ENCODE data around the gene IFNA13.
A peak's percentile ranks its signal among the peaks of the same experiment; 100 is the strongest.

The IFNA13 gene

GRCh38 chr9:21348430-21348970, 19.4 kb downstream of the IFNA13 start:
- TF ChIP-seq POLR2A (IDR thresholded peaks at IDR 0.05; ENCODE audit: low read depth, low read length) (no peak), TAF1 (IDR thresholded peaks at IDR 0.05; ENCODE audit: borderline replicate concordance, low read depth, low read length) (no peak), POLR2AphosphoS5 (IDR thresholded peaks at IDR 0.05; ENCODE audit: low read depth, low read length) (no peak)
- no peak for FAIRE-seq
- no peak for DNase-seq (ENCODE audit: insufficient read length)

DNA sequence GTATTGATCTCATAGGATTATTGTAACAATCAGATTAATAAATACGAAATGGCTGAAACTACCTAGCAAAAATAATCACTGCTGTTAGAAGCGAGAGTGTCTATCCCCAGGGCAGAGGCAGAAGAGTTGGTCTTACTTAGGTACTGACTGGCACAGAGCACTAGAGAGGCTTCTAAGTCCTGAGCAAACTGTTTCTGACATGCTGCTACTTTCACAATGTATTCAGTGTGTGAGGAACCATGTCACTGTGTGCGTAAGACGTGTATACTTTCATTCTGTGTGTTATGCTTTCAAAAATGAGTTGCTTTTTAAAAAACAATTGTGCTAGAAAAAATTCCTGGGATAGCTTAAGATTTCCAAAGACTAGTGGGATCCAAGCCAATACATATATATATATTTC, 27.1 kb downstream of the IFNA13 start:
- no peak for FAIRE-seq
- no peak for TF ChIP-seq POLR2A (IDR thresholded peaks at IDR 0.05; ENCODE audit: low read depth, low read length)
- no peak for TF ChIP-seq TAF1 (IDR thresholded peaks at IDR 0.05; ENCODE audit: borderline replicate concordance, low read depth, low read length)
- TF ChIP-seq POLR2AphosphoS5 (IDR thresholded peaks at IDR 0.05; ENCODE audit: low read depth, low read length) = no peak
- DNase-seq (ENCODE audit: insufficient read length) = no peak

DNA sequence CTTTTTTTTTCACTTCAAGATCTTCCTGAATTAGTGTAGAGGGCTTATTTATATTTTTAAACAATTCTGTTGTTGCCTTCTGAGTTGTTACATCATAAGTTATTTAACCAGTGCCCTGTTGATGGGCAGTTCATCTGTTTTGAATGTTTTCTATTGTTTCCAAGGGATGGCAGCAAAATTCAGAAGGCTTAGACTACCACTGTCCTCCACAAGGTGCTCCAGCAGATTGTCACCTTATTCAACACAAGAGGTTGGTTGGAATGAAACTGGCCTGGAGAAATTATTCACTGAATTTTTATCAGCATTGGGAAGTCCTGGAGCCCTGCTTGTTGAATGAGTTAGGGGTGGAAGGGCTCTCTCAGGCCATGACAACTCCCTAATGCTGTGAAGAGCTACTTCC, 31.4 kb downstream of the IFNA13 start:
- TF ChIP-seq POLR2A (IDR thresholded peaks at IDR 0.05; ENCODE audit: low read depth, low read length) (no peak), TAF1 (IDR thresholded peaks at IDR 0.05; ENCODE audit: borderline replicate concordance, low read depth, low read length) (no peak), POLR2AphosphoS5 (IDR thresholded peaks at IDR 0.05; ENCODE audit: low read depth, low read length) (no peak)
- FAIRE-seq = no peak
- no peak for DNase-seq (ENCODE audit: insufficient read length)

- peak; percentile 97 for FAIRE-seq
- DNase-seq (ENCODE audit: insufficient read length) = peak; percentile 80
- TF ChIP-seq TAF1 (IDR thresholded peaks at IDR 0.05; ENCODE audit: borderline replicate concordance, low read depth, low read length) = 0 out of 2 replicates have a peak, but pooled peaks have one; percentile 29
- peak; percentile 76; the same call in 1 of the 2 replicates for TF ChIP-seq POLR2A (IDR thresholded peaks at IDR 0.05; ENCODE audit: low read depth, low read length)
- peak; percentile 70 for TF ChIP-seq POLR2AphosphoS5 (IDR thresholded peaks at IDR 0.05; ENCODE audit: low read depth, low read length)
Measured at GRCh38 chr9:21334701-21335632, 32.9 kb downstream of the IFNA13 start, which contains the start of gene KLHL9. TSS of gene KLHL9 (minus strand) at chr9:21335404. CDS start at chr9:21334859, 545 bp downstream.

DNA sequence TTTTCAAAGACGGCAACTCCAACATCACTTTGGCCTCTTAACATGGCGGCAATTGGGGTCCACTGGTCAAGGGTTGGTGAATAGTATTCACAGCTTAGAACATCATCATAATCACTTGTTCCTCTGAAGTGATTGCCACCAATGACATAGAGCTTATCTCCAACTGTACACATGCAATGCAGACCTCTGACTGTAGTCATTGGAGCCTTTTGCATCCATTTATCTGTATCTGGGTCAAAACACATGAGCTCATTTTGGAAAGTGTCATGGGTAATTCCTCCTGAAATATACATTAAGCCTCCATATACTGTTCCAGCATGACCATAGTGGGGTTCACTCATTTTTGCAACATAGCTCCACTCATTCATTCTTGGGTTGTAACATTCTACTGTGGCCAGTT, 34.6 kb downstream of the IFNA13 start:
- DNase-seq (ENCODE audit: insufficient read length) = no peak
- peak; percentile 70 for FAIRE-seq
- TF ChIP-seq POLR2A (IDR thresholded peaks at IDR 0.05; ENCODE audit: low read depth, low read length) (0 out of 2 replicates have a peak, but pooled peaks have one; percentile 38), TAF1 (IDR thresholded peaks at IDR 0.05; ENCODE audit: borderline replicate concordance, low read depth, low read length) (no peak)

DNA sequence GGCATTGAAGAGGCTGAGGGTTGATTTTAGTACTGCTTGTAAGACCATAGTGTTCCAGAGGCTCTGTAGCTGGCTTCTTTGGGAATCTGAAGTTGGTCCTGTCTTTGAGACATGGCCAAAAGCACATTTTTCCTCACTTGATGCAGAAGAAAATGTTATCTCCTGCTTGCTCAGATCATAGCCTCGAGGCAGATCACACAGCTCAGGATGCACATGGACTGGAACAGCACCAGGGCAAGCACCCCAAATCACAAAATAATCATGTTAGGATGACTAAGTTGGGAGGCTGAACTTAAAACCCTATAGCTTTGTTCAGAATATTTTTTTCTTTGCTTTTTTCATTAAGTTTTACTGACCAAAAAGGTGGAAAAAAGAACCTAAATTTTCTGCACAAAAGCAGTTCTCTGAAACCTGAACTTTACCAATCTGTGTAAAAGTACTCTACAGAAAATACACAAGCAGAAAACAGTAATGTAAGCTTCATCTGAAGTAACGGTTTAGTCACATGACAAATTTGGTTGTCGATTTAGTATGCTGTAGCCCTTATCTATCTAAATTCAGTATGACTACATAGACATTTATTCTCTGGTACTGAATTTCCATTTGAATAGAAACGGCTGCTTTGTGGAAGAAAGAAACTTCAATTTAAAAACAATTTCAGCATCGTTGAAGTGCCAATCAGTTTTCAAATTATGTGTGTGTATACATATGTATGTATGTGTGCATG, 36.0 kb downstream of the IFNA13 start:
- DNase-seq (ENCODE audit: insufficient read length) = no peak
- FAIRE-seq = peak; percentile 58
- TF ChIP-seq POLR2AphosphoS5 (IDR thresholded peaks at IDR 0.05; ENCODE audit: low read depth, low read length) (no peak), POLR2A (IDR thresholded peaks at IDR 0.05; ENCODE audit: low read depth, low read length) (no peak), TAF1 (IDR thresholded peaks at IDR 0.05; ENCODE audit: borderline replicate concordance, low read depth, low read length) (no peak)

GRCh38 chr9:21326526-21327139, 41.2 kb downstream of the IFNA13 start:
- TF ChIP-seq POLR2AphosphoS5 (IDR thresholded peaks at IDR 0.05; ENCODE audit: low read depth, low read length) = no peak
- no peak for TF ChIP-seq POLR2A (IDR thresholded peaks at IDR 0.05; ENCODE audit: low read depth, low read length)
- TF ChIP-seq TAF1 (IDR thresholded peaks at IDR 0.05; ENCODE audit: borderline replicate concordance, low read depth, low read length) = no peak
- peak; percentile 85 for FAIRE-seq
- DNase-seq (ENCODE audit: insufficient read length) = no peak

- FAIRE-seq = no peak
- TF ChIP-seq TAF1 (IDR thresholded peaks at IDR 0.05; ENCODE audit: borderline replicate concordance, low read depth, low read length) (no peak), POLR2A (IDR thresholded peaks at IDR 0.05; ENCODE audit: low read depth, low read length) (no peak), POLR2AphosphoS5 (IDR thresholded peaks at IDR 0.05; ENCODE audit: low read depth, low read length) (no peak)
- no peak for DNase-seq (ENCODE audit: insufficient read length)
Measured at GRCh38 chr9:21324047-21324446, 43.8 kb downstream of the IFNA13 start.

- DNase-seq (ENCODE audit: insufficient read length) = no peak
- TF ChIP-seq TAF1 (IDR thresholded peaks at IDR 0.05; ENCODE audit: borderline replicate concordance, low read depth, low read length) (no peak), POLR2AphosphoS5 (IDR thresholded peaks at IDR 0.05; ENCODE audit: low read depth, low read length) (no peak), POLR2A (IDR thresholded peaks at IDR 0.05; ENCODE audit: low read depth, low read length) (no peak)
- FAIRE-seq = no peak
Measured at GRCh38 chr9:21322911-21323461, 44.9 kb downstream of the IFNA13 start.

GRCh38 chr9:21320465-21320864, 47.4 kb downstream of the IFNA13 start:
- TF ChIP-seq POLR2A (IDR thresholded peaks at IDR 0.05; ENCODE audit: low read depth, low read length) (no peak), POLR2AphosphoS5 (IDR thresholded peaks at IDR 0.05; ENCODE audit: low read depth, low read length) (no peak), TAF1 (IDR thresholded peaks at IDR 0.05; ENCODE audit: borderline replicate concordance, low read depth, low read length) (no peak)
- no peak for FAIRE-seq
- no peak for DNase-seq (ENCODE audit: insufficient read length)

Data from GM12892 (cell line).